Uterus (tissue), 4 donors: ENCODE data around the gene DCAF7. TPM values are rescaled to one million over a fixed set of nuclear protein-coding genes. Genes with fewer than 3 reads are reported as not detected.

Experiments used
- DNase-seq, 2 donors: peaks; one replicate each; pipeline ENCODE4 v3.0.0-alpha.2; 2019 to 2020
- H3K27ac ChIP-seq, 2 donors: fragments of 200-600 bp; sonication (generic); 1 replicate in 1 of 2; 2 replicates in 1 of 2; pipeline ENCODE4 v1.5.1; 2016 to 2018
- H3K27me3 ChIP-seq, 2 donors: fragments of 200-600 bp; sonication (generic); one replicate each; pipeline ENCODE4 v1.5.1; 2018 to 2019; ENCODE audit warnings: control low read depth in 1 of 2
- H3K36me3 ChIP-seq, 2 donors: fragments of 200-600 bp; sonication (generic); one replicate each; pipeline ENCODE4 v1.5.1; 2019; ENCODE audit warnings: control low read depth in 1 of 2
- H3K4me1 ChIP-seq, 2 donors: fragments of 200-600 bp; sonication (generic); one replicate each; pipeline ENCODE4 v1.5.1; 2018 to 2019; ENCODE audit warnings: control low read depth in 1 of 2
- H3K4me3 ChIP-seq, 2 donors: fragments of 200-600 bp; sonication (generic); 1 replicate in 1 of 2; 2 replicates in 1 of 2; pipeline ENCODE4 v1.5.1; 2018 to 2019; ENCODE audit warnings: mild to moderate bottlenecking in 1 of 2
- H3K9me3 ChIP-seq, 2 donors: fragments of 200-600 bp; sonication (generic); one replicate each; pipeline ENCODE4 v1.5.1; 2019; ENCODE audit warnings: control low read depth in 1 of 2
- POLR2A ChIP-seq, 2 donors: fragments of 450-650 bp; IDR thresholded peaks; one replicate each; pipeline ENCODE4 v1.6.1; 2016; ENCODE audit warnings: antibody characterized with exemption in 2 of 2, mild to moderate bottlenecking in 1 of 2, moderate library complexity in 1 of 2
- intact Hi-C: fragments of 100-400 bp; cut with DNase I; formaldehyde crosslinking; loops from one replicate; pipeline ENCODE4 v1.15.1; 2023; ENCODE audit warnings: low total_unique reads
- total RNA-seq, 4 donors: library from RNA; depleted of rRNA in 3 of 4; stranded (reverse); fragments of >200 nt in 3 of 4; gene quantifications; one replicate each; pipeline versions ENCODE4 v1.1.0 to v1.2.4, GENCODE V29; 2014 to 2023
- TF ChIP-seq, protein P1 (sequence below), 4 experiments: fragments of 200-600 bp in 2 of 4; fragments of 450-650 bp in 2 of 4; sonication (generic) in 2 of 4; IDR thresholded peaks; one replicate each; pipeline ENCODE4 v1.5.1; 2016 to 2019; ENCODE audit warnings: antibody characterized with exemption in 4 of 4, mild to moderate bottlenecking in 2 of 4, moderate library complexity in 1 of 4
- donor health status: DM: yes; HTN: yes; CAD: no.

Gene DCAF7
- total RNA-seq, 4 donors from 2014 or later = 5.6 to 51.1 (median 25.1) TPM

DNA sequence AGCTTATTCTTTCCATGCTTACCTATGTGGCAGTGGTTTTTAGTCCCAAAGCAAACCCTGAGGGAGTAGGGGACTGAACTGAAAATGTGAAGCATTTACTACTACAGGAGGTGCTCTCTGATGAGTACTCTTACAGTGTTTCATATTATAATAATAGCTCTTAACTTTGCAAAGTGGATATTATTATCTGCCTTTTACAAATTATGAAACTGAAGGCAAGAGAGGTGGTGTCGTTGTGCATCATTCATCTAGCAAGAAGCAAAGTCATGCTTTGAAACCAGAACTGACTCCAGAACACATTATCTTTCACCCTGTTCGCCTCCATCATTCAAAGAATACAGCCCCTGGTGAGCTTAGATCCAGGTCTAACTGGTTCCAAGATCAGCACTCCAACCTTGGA, 35.3 kb upstream of the DCAF7 start:
- no peak for TF ChIP-seq POLR2A (IDR thresholded peaks at IDR 0.05)
- TF ChIP-seq, protein P1, sequence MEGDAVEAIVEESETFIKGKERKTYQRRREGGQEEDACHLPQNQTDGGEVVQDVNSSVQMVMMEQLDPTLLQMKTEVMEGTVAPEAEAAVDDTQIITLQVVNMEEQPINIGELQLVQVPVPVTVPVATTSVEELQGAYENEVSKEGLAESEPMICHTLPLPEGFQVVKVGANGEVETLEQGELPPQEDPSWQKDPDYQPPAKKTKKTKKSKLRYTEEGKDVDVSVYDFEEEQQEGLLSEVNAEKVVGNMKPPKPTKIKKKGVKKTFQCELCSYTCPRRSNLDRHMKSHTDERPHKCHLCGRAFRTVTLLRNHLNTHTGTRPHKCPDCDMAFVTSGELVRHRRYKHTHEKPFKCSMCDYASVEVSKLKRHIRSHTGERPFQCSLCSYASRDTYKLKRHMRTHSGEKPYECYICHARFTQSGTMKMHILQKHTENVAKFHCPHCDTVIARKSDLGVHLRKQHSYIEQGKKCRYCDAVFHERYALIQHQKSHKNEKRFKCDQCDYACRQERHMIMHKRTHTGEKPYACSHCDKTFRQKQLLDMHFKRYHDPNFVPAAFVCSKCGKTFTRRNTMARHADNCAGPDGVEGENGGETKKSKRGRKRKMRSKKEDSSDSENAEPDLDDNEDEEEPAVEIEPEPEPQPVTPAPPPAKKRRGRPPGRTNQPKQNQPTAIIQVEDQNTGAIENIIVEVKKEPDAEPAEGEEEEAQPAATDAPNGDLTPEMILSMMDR (IDR thresholded peaks at IDR 0.05) = no peak
- H3K36me3 ChIP-seq = no peaks in the 10 kb centered on the region
- intact Hi-C loops = no loop called here

DNA sequence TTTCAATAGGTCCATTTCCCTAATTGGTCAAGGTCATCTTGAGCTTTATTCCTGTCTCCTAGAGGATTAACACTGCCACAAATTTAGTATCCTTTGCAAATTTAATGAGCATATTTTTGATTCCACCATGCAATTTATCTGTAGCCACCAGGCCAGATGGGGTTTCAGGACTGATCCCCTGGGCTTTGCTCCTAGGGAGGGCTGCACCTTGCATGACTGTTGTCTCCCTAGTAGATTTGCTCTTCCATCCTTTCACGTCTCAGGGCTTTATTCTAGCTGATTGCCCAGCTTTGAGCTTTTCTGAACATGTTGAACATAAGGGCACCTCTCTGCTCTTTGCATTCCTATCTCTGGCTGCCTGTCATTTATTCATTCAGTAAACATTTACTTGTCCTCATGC, 34.9 kb upstream of the DCAF7 start:
- Histone ChIP-seq H3K27me3 (no peaks in the 10 kb centered on the region), H3K27ac (no peak overlapping the region), H3K36me3 (no peaks in the 10 kb centered on the region), H3K4me3 (no peak overlapping the region), H3K9me3 (no peaks in the 10 kb centered on the region), H3K4me1 (no peaks in the 10 kb centered on the region)
- intact Hi-C loops = no loop called here
- TF ChIP-seq POLR2A (IDR thresholded peaks at IDR 0.05) = no peak
- TF ChIP-seq, protein P1 (IDR thresholded peaks at IDR 0.05) = no peak
- DNase-seq = no peak

More for the DNA sequence above, 35.3 kb upstream of the DCAF7 start:
- H3K4me1 ChIP-seq = no peaks in the 10 kb centered on the region
- no peaks in the 10 kb centered on the region for H3K27me3 ChIP-seq
- H3K9me3 ChIP-seq = no peaks in the 10 kb centered on the region
- H3K27ac ChIP-seq = no peak overlapping the region
- H3K4me3 ChIP-seq = no peak overlapping the region
- no peak for DNase-seq

DNA sequence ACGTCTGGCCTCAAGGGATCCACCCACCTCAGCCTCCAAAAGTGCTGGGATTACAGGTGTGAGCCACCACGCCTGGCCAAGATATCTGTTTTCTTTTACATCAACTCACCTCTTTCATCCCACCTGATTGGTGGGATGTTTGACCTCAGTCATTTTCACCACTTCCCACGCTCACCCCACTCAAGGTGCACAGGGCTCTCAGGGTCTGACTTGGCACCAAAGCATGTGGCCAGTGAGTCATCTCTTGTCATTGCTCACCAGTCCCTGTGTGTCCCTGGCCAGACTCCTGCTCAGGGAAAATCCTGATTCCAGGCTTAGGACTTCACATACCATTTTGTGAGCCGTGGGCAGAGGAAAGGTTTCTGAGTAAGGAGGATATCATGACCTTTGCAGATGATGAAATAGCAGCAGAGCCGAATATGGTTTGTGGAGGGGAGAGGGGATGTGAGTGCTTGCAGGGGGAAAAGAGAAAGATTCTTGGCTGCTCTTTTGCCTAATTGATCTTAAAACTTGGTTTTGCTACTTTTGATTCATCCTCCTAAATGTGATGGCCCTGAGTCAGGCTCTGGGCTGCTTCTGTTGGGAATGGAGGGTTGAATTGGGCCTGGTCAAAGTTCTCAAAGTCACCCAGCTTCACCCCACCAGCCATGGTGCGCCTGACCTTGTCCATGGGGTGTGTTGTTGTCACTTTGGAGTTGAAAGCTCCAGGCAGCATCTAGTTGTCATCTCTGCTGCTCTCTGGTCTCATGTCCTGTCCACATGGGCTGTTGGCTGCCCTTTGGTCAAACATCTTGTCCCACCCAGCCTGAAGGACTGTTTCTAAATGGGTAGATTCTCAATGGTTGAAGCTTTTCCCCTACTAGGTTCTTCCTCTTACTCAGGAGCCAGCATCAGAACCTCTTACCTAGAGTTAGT, 33.1 kb upstream of the DCAF7 start:
- no peaks in the 10 kb centered on the region for H3K36me3 ChIP-seq
- H3K27ac ChIP-seq = no peak overlapping the region
- no peak for DNase-seq
- H3K27me3 ChIP-seq = no peaks in the 10 kb centered on the region
- no peak overlapping the region for H3K4me3 ChIP-seq
- no peak for TF ChIP-seq POLR2A (IDR thresholded peaks at IDR 0.05)
- TF ChIP-seq, protein P1 (IDR thresholded peaks at IDR 0.05) = no peak
- H3K9me3 ChIP-seq = no peaks in the 10 kb centered on the region
- H3K4me1 ChIP-seq = no peaks in the 10 kb centered on the region
- intact Hi-C loops = no loop called here

DNA sequence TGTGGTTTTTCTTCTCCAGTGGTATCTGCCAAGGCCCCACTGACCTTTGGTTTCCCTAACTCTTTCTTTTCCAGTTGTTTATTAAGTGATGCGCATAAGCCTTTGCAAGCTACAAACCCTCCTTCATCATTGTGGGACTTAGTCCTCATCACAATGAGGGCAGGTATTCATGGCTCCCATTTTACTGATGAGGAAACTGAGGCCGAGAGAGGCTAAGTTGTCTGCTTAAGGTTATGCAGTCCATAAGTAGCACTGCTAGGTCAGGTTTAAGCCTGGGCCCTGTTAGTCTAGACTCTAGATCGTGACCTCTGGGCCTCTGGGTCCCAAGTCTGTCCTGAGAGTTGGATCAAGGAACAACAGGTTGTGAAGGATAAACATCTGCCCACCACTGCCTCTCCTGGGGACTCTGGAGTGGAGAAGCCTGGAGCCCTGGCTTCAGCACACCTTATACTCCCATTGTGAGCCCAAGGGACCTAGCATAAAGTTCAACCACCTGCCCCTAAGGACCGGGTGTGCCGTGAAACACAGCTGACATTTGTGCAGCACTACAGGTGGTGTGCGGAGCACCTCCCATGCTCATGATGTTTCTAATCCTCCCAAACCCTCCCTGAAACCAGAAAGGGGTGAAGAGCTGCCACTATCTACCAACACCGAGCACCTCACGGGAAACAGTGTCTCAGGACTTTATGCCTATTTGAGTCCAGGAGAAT, 32.3 kb upstream of the DCAF7 start:
- Histone ChIP-seq H3K36me3 (no peaks in the 10 kb centered on the region), H3K27ac (no peak overlapping the region), H3K4me3 (no peak overlapping the region), H3K9me3 (no peaks in the 10 kb centered on the region), H3K27me3 (no peaks in the 10 kb centered on the region), H3K4me1 (no peaks in the 10 kb centered on the region)
- intact Hi-C loops = no loop called here
- DNase-seq = no peak
- TF ChIP-seq, protein P1 (IDR thresholded peaks at IDR 0.05) = no peak
- no peak for TF ChIP-seq POLR2A (IDR thresholded peaks at IDR 0.05)
